GM21529 (cell line): ENCODE results near the gene C1QTNF6.
"Not testable (repeated sequence)": the region's sequence is repeated elsewhere in the genome, so short reads cannot be mapped to it uniquely, and the experiment has no call there.

Experiments
- ATAC-seq: cut with Tn5 transposase; IDR thresholded peaks from one replicate; pipeline ENCODE4 v1.9.1; 2021; ENCODE audit not compliant: unreplicated experiment

The C1QTNF6 gene

GRCh38 chr22:37178350-37179125 lies 9.5 kb downstream of the C1QTNF6 start:
- ATAC-seq, result no peak

- ATAC-seq, result no peak
These were observed 10.3 kb downstream of the C1QTNF6 start for GRCh38 chr22:37177755-37178154.

GRCh38 chr22:37177221-37177620 lies 10.8 kb downstream of the C1QTNF6 start:
- ATAC-seq, result no peak

GRCh38 chr22:37176464-37177061 lies 11.5 kb downstream of the C1QTNF6 start:
- ATAC-seq, result no peak

- ATAC-seq, result no peak
These were observed 12.4 kb downstream of the C1QTNF6 start for GRCh38 chr22:37175414-37176281.

- ATAC-seq, result no peak
These were observed 13.1 kb downstream of the C1QTNF6 start for GRCh38 chr22:37174964-37175363.

- ATAC-seq, result no peak
These were observed 14.3 kb downstream of the C1QTNF6 start for GRCh38 chr22:37173709-37174108.

- no peak for ATAC-seq
These were observed 15.5 kb downstream of the C1QTNF6 start for GRCh38 chr22:37172266-37173245.

- no peak for ATAC-seq
These were observed 16.4 kb downstream of the C1QTNF6 start for GRCh38 chr22:37171662-37172061.

- ATAC-seq, result not testable (repeated sequence)
These were observed 17.2 kb downstream of the C1QTNF6 start for GRCh38 chr22:37170689-37171405.

GRCh38 chr22:37169947-37170688 lies 17.9 kb downstream of the C1QTNF6 start:
- no peak for ATAC-seq

- ATAC-seq, result no peak
These were observed 18.6 kb downstream of the C1QTNF6 start for GRCh38 chr22:37169406-37169805.

- ATAC-seq, result no peak
These were observed 19.9 kb downstream of the C1QTNF6 start for GRCh38 chr22:37167981-37168647.

- ATAC-seq, result no peak
These were observed 20.7 kb downstream of the C1QTNF6 start for GRCh38 chr22:37167176-37167980.

GRCh38 chr22:37166675-37167066 lies 21.4 kb downstream of the C1QTNF6 start:
- no peak for ATAC-seq

GRCh38 chr22:37165940-37166674 lies 21.9 kb downstream of the C1QTNF6 start:
- ATAC-seq, result no peak

- ATAC-seq, result no peak
These were observed 23.0 kb downstream of the C1QTNF6 start for GRCh38 chr22:37165066-37165465.
